ENCODE measurements around the gene PPP5C. TPM values are rescaled to one million over a fixed set of nuclear protein-coding genes. Genes with fewer than 3 reads are reported as not detected.

PPP5C gene
- total RNA-seq, 1 experiment from 2014 or later = 85.4 TPM

DNA sequence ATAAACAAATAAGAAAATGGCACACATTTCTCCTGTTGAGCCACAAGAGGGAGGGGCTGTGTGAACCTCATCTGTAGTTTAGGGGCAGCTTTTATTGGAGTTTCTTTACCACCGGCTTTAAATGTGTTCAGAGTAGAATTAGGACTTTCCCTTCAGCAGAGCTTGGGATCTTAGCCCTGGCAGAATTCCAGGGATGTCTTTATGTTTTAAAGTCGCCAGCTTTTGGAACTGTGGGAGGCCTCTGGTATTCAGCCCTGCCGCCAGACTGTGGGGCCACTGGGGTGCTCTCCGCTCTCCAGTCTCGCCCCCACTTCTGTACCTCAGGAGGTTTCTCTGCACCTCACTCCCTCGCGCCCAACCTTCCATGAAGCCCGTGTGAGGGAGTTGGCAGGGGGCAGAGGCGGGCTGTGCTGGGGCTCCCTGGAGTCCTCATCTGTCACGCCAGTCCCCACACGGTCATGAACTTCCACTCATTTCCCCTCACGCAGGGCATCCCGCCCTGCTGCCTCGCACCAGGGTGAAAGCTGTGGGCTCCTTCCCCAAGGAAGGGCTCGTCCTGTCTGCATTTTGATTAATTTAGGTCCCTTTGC is 35.0 kb downstream of the PPP5C start:
- Histone ChIP-seq H3K79me2 (ENCODE audit: low read depth) (no peaks in the 10 kb centered on the region), H3K27ac (no peak overlapping the region), H3K4me3 (no peak overlapping the region), H4K20me1 (ENCODE audit: insufficient read depth) (peaks cover 15% of the 10 kb centered on the region), H3K9me2 (ENCODE audit: insufficient read depth) (no peaks in the 10 kb centered on the region), H2AFZ (no peak overlapping the region), H3K4me1 (replicated peaks; ENCODE audit: insufficient read depth) (no peaks in the 10 kb centered on the region), H3K36me3 (ENCODE audit: low read depth) (0 out of 2 replicates have a peak, but pooled peaks cover 34% of the 10 kb centered on the region), H3K4me2 (no peak overlapping the region), H3K9me3 (ENCODE audit: insufficient read depth, low read depth) (no peaks in the 10 kb centered on the region), H3F3A (ENCODE audit: insufficient read depth, low read depth) (peaks cover 7% of the 10 kb centered on the region; the same call in 1 of the 2 replicates), H3K27me3 (ENCODE audit: insufficient read depth, low read depth) (no peaks in the 10 kb centered on the region)
- BruUV-seq (replicated peaks) = no TSS peak
- POLR2A ChIA-PET (ENCODE audit: unreplicated experiment) = no interaction called here
- no peak for DNase-seq
- intact Hi-C loops (cut with micrococcal nuclease; ENCODE audit: unreplicated experiment) = no loop called here
- CTCF ChIA-PET = no interaction called here
- TF ChIP-seq EZH2 (IDR thresholded peaks at IDR 0.05; ENCODE audit: low read depth) = no peak
- TF ChIP-seq, protein P1, sequence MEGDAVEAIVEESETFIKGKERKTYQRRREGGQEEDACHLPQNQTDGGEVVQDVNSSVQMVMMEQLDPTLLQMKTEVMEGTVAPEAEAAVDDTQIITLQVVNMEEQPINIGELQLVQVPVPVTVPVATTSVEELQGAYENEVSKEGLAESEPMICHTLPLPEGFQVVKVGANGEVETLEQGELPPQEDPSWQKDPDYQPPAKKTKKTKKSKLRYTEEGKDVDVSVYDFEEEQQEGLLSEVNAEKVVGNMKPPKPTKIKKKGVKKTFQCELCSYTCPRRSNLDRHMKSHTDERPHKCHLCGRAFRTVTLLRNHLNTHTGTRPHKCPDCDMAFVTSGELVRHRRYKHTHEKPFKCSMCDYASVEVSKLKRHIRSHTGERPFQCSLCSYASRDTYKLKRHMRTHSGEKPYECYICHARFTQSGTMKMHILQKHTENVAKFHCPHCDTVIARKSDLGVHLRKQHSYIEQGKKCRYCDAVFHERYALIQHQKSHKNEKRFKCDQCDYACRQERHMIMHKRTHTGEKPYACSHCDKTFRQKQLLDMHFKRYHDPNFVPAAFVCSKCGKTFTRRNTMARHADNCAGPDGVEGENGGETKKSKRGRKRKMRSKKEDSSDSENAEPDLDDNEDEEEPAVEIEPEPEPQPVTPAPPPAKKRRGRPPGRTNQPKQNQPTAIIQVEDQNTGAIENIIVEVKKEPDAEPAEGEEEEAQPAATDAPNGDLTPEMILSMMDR (conservative IDR thresholded peaks at IDR 0.05) = no peak

DNA sequence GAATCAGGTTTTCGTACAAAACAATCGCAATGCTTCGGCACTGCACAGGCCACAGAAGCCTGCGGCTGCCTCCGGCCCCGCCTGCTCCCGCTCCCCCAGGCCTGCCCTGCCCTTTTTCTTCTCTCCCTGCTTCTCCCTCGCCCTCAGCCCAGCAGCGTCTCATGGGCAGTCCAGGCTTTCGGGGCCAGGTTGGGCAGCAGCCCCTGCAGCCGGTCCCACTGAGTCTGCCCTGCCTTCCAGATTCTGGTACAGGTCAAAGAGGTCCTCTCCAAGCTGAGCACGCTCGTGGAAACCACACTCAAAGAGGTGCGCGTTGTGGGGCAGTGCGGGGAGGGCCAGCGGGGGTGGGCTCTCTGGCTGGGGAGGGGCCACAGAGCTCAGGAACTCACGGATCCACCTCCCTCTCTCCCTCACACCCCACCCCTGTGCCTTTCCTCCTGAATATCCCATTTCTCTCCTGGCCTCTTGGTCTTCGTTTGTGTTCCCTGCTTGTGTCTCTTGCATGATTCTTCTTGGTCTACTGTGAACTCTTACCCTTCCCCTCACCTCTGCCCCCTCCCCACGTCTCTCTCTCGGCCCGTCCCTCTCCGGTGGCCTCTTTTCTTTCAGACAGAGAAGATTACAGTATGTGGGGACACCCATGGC is 36.4 kb downstream of the PPP5C start:
- H3F3A ChIP-seq (ENCODE audit: insufficient read depth, low read depth) = peaks cover 7% of the 10 kb centered on the region; the same call in 1 of the 2 replicates
- ChIA-PET POLR2A (ENCODE audit: unreplicated experiment) (no interaction called here), CTCF (no interaction called here)
- BruUV-seq (replicated peaks) = no TSS peak
- H3K36me3 ChIP-seq (ENCODE audit: low read depth) = 0 out of 2 replicates have a peak, but pooled peaks cover 25% of the 10 kb centered on the region
- H3K4me1 ChIP-seq (replicated peaks; ENCODE audit: insufficient read depth) = no peaks in the 10 kb centered on the region
- no peak overlapping the region for H3K4me3 ChIP-seq
- H3K79me2 ChIP-seq (ENCODE audit: low read depth) = no peaks in the 10 kb centered on the region
- no peaks in the 10 kb centered on the region for H3K9me2 ChIP-seq (ENCODE audit: insufficient read depth)
- no peak overlapping the region for H2AFZ ChIP-seq
- no peak overlapping the region for H3K27ac ChIP-seq
- no peaks in the 10 kb centered on the region for H3K27me3 ChIP-seq (ENCODE audit: insufficient read depth, low read depth)
- peaks cover 9% of the 10 kb centered on the region for H4K20me1 ChIP-seq (ENCODE audit: insufficient read depth)
- DNase-seq = no peak
- no peak overlapping the region for H3K4me2 ChIP-seq
- no peak for TF ChIP-seq EZH2 (IDR thresholded peaks at IDR 0.05; ENCODE audit: low read depth)
- TF ChIP-seq, protein P1 (conservative IDR thresholded peaks at IDR 0.05) = no peak
- intact Hi-C loops (cut with micrococcal nuclease; ENCODE audit: unreplicated experiment) = no loop called here
- no peaks in the 10 kb centered on the region for H3K9me3 ChIP-seq (ENCODE audit: insufficient read depth, low read depth)

DNA sequence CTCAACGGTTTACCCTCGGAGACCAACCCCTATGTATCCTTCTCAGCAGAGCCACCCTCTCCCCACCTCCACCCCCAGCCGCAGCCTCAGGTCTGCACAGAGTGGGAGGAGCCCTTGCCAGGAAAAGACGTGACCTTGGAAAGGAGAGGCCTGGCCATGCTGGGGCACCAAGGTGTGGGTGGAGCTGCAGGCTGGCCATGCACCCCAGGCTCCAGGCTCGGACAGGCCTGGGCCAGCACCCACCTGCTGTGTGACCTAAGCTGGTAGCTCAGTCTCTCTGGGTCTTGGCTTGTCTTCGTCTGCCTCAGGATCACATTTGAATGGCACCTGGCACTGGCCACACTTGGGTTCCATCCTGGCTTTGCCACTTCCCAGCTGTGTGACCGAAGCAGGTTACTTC is 37.0 kb downstream of the PPP5C start:
- intact Hi-C loops (cut with micrococcal nuclease; ENCODE audit: unreplicated experiment) = no loop called here
- Histone ChIP-seq H4K20me1 (ENCODE audit: insufficient read depth) (peaks cover 9% of the 10 kb centered on the region), H3K9me3 (ENCODE audit: insufficient read depth, low read depth) (no peaks in the 10 kb centered on the region), H3K9me2 (ENCODE audit: insufficient read depth) (no peaks in the 10 kb centered on the region), H3F3A (ENCODE audit: insufficient read depth, low read depth) (peaks cover 7% of the 10 kb centered on the region; the same call in 1 of the 2 replicates), H2AFZ (no peak overlapping the region), H3K4me2 (no peak overlapping the region), H3K36me3 (ENCODE audit: low read depth) (0 out of 2 replicates have a peak, but pooled peaks cover 25% of the 10 kb centered on the region), H3K27ac (no peak overlapping the region), H3K79me2 (ENCODE audit: low read depth) (no peaks in the 10 kb centered on the region), H3K27me3 (ENCODE audit: insufficient read depth, low read depth) (no peaks in the 10 kb centered on the region), H3K4me1 (replicated peaks; ENCODE audit: insufficient read depth) (no peaks in the 10 kb centered on the region), H3K4me3 (no peak overlapping the region)
- DNase-seq = no peak
- TF ChIP-seq, protein P1 (conservative IDR thresholded peaks at IDR 0.05) = no peak
- TF ChIP-seq EZH2 (IDR thresholded peaks at IDR 0.05; ENCODE audit: low read depth) = no peak
- no TSS peak for BruUV-seq (replicated peaks)
- ChIA-PET CTCF (no interaction called here), POLR2A (ENCODE audit: unreplicated experiment) (no interaction called here)
